ENCODE data around the gene ZNF496.
A peak's percentile ranks its signal among the peaks of the same experiment; 100 is the strongest.
"Not testable (repeated sequence)": the region's sequence is repeated elsewhere in the genome, so short reads cannot be mapped to it uniquely, and the experiment has no call there.

The ZNF496 gene

GRCh38 chr1:247293047-247293446 is 38.6 kb downstream of the ZNF496 start:
- ATAC-seq: no peak
- DNase-seq: no peak

GRCh38 chr1:247291833-247292561 is 39.7 kb downstream of the ZNF496 start:
- peak; percentile 71 for ATAC-seq

GRCh38 chr1:247291161-247291560 is 40.5 kb downstream of the ZNF496 start:
- ATAC-seq (no peak), DNase-seq (no peak)

More at GRCh38 chr1:247291833-247292561, 39.7 kb downstream of the ZNF496 start:
- no peak for DNase-seq

- no peak for ATAC-seq
- no peak for DNase-seq
These were observed 41.1 kb downstream of the ZNF496 start for GRCh38 chr1:247290576-247290975.

- not testable (repeated sequence) for DNase-seq, ATAC-seq
These were observed 42.3 kb downstream of the ZNF496 start for GRCh38 chr1:247289274-247289892.

- DNase-seq: no peak
- no peak for ATAC-seq
These were observed 43.3 kb downstream of the ZNF496 start for GRCh38 chr1:247288341-247288740.

- ATAC-seq: no peak
- no peak for DNase-seq
These were observed 44.2 kb downstream of the ZNF496 start for GRCh38 chr1:247287460-247287859.

- DNase-seq: no peak
- no peak for ATAC-seq
These were observed 45.5 kb downstream of the ZNF496 start for GRCh38 chr1:247286134-247286670.

- ATAC-seq (no peak), DNase-seq (no peak)
These were observed 50.6 kb downstream of the ZNF496 start for GRCh38 chr1:247281001-247281574.

- ATAC-seq: no peak
- no peak for DNase-seq
These were observed 54.5 kb downstream of the ZNF496 start for GRCh38 chr1:247277191-247277590.

GRCh38 chr1:247274605-247275256 is 56.9 kb downstream of the ZNF496 start:
- ATAC-seq (no peak), DNase-seq (no peak)

GRCh38 chr1:247273013-247273412 is 58.7 kb downstream of the ZNF496 start:
- DNase-seq (no peak), ATAC-seq (no peak)

GRCh38 chr1:247270003-247270402 is 61.7 kb downstream of the ZNF496 start:
- DNase-seq: no peak
- ATAC-seq: no peak

GRCh38 chr1:247269133-247269532 is 62.5 kb downstream of the ZNF496 start:
- ATAC-seq: no peak

GRCh38 chr1:247268390-247269045 is 63.1 kb downstream of the ZNF496 start:
- DNase-seq (no peak), ATAC-seq (no peak)

More at GRCh38 chr1:247269133-247269532, 62.5 kb downstream of the ZNF496 start:
- DNase-seq: no peak

GRCh38 chr1:247266053-247266452 is 65.6 kb downstream of the ZNF496 start:
- ATAC-seq: no peak

GRCh38 chr1:247255772-247256171 is 75.9 kb downstream of the ZNF496 start, which contains the start of gene VN1R5:
TSS of gene VN1R5 (plus strand) at chr1:247256072.
- DNase-seq, ATAC-seq: not testable (repeated sequence)

More at GRCh38 chr1:247266053-247266452, 65.6 kb downstream of the ZNF496 start:
- DNase-seq: no peak

- ATAC-seq (no peak), DNase-seq (no peak)
These were observed 84.1 kb downstream of the ZNF496 start for GRCh38 chr1:247247568-247247967.

Data from stimulated activated naive CD8-positive, alpha-beta T cell treated with anti-CD3 and anti-CD28 coated beads, Interleukin-15, Interleukin-2, amounts not matched to agents 100 U/mL and 50 U/mL, for 24 hours (primary cell).